GM19023 (cell line): Measurements from ENCODE around the gene RABL3.
A peak's percentile ranks its signal among the peaks of the same experiment; 100 is the strongest.
"Not testable (repeated sequence)": the region's sequence is repeated elsewhere in the genome, so short reads cannot be mapped to it uniquely, and the experiment has no call there.

ENCODE experiments used
- ATAC-seq: cut with Tn5 transposase; IDR thresholded peaks from one replicate; pipeline ENCODE4 v1.9.1; 2021; ENCODE audit warnings: mild to moderate bottlenecking, moderate library complexity; ENCODE audit not compliant: unreplicated experiment

The RABL3 gene

GRCh38 chr3:120649830-120650233 lies 92.5 kb downstream of the RABL3 start:
- ATAC-seq, result peak; percentile 66

GRCh38 chr3:120648290-120648689 lies 94.0 kb downstream of the RABL3 start:
- no peak for ATAC-seq

- ATAC-seq, result no peak
Observed at GRCh38 chr3:120646771-120647432, 95.4 kb downstream of the RABL3 start.

- no peak for ATAC-seq
Observed at GRCh38 chr3:120645083-120645845, 97.1 kb downstream of the RABL3 start.

GRCh38 chr3:120642368-120642948 lies 99.9 kb downstream of the RABL3 start:
- no peak for ATAC-seq

- no peak for ATAC-seq
Observed at GRCh38 chr3:120641696-120642246, 100.5 kb downstream of the RABL3 start.

GRCh38 chr3:120640231-120640630 lies 102.1 kb downstream of the RABL3 start:
- ATAC-seq, result no peak

- not testable (repeated sequence) for ATAC-seq
Observed at GRCh38 chr3:120638820-120639219, 103.5 kb downstream of the RABL3 start.

- ATAC-seq, result no peak
Observed at GRCh38 chr3:120637851-120638559, 104.3 kb downstream of the RABL3 start.

- ATAC-seq, result no peak
Observed at GRCh38 chr3:120636795-120637401, 105.4 kb downstream of the RABL3 start.
